ENCODE results near the gene HTD2. TPM values are rescaled to one million over a fixed set of nuclear protein-coding genes. Genes with fewer than 3 reads are reported as not detected.
A peak's percentile ranks its signal among the peaks of the same experiment; 100 is the strongest.

The HTD2 gene
- total and polyA plus RNA-seq, 9 of the 15 experiments (the other 6 are each of a cell fraction or from before 2014, with no cell fraction given), result 1.8 to 22.8 (median 9.6) TPM

DNA sequence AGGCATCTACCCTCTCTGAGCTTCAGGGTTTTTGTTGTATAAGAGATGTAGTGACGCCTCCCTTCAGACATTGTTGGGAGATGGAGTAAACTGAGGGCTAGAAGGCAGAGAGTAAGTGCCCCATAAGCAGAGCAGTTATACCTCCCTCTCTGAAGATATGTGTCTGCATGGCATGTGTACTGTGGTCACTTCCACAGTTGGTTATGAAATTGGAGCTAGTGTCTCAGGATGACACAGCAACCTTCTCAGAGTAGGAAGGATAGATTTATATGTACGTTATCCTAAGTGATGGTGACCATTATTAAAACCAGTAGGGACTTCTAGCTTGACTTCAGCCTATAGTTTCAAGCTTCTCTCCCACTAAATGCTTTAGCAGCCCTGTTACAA lies 44.3 kb downstream of the HTD2 start (continued):
- TF ChIP-seq, protein P1, sequence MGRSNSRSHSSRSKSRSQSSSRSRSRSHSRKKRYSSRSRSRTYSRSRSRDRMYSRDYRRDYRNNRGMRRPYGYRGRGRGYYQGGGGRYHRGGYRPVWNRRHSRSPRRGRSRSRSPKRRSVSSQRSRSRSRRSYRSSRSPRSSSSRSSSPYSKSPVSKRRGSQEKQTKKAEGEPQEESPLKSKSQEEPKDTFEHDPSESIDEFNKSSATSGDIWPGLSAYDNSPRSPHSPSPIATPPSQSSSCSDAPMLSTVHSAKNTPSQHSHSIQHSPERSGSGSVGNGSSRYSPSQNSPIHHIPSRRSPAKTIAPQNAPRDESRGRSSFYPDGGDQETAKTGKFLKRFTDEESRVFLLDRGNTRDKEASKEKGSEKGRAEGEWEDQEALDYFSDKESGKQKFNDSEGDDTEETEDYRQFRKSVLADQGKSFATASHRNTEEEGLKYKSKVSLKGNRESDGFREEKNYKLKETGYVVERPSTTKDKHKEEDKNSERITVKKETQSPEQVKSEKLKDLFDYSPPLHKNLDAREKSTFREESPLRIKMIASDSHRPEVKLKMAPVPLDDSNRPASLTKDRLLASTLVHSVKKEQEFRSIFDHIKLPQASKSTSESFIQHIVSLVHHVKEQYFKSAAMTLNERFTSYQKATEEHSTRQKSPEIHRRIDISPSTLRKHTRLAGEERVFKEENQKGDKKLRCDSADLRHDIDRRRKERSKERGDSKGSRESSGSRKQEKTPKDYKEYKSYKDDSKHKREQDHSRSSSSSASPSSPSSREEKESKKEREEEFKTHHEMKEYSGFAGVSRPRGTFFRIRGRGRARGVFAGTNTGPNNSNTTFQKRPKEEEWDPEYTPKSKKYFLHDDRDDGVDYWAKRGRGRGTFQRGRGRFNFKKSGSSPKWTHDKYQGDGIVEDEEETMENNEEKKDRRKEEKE (IDR thresholded peaks at IDR 0.05; ENCODE audit: borderline replicate concordance in 1 of 2, control insufficient read depth in 1 of 2, low read depth in 2 of 2, low read length in 1 of 2), result no peak
- peak; percentile 81 for TF ChIP-seq C11orf30 (IDR thresholded peaks at IDR 0.05; ENCODE audit: low read depth)
- no peak for TF ChIP-seq ESRRB (CRISPR knock-in tag; IDR thresholded peaks at IDR 0.05; ENCODE audit: borderline replicate concordance)
- no peak for TF ChIP-seq ATF1 (CRISPR knock-in tag; IDR thresholded peaks at IDR 0.05)
- no peak for TF ChIP-seq ATF1 (tag; IDR thresholded peaks at IDR 0.05)
- no peak for TF ChIP-seq RCOR1 (IDR thresholded peaks at IDR 0.05; ENCODE audit: borderline replicate concordance in 1 of 2, low read depth in 2 of 2, low read length in 2 of 2)
- TF ChIP-seq SRSF7 (optimal IDR thresholded peaks at IDR 0.05; ENCODE audit: low read depth, low read length), result no peak
- no peak for TF ChIP-seq TAF9B (IDR thresholded peaks at IDR 0.05; ENCODE audit: partially characterized antibody)
- TF ChIP-seq ZNF134 (CRISPR knock-in tag; conservative IDR thresholded peaks at IDR 0.05), result no peak
- no peak for TF ChIP-seq ZNF830 (CRISPR knock-in tag; IDR thresholded peaks at IDR 0.05)
- no peak for TF ChIP-seq KAT8 (IDR thresholded peaks at IDR 0.05; ENCODE audit: low read depth)
- TF ChIP-seq HCFC1 (IDR thresholded peaks at IDR 0.05; ENCODE audit: low read depth, low read length), result no peak
- TF ChIP-seq, protein P2, sequence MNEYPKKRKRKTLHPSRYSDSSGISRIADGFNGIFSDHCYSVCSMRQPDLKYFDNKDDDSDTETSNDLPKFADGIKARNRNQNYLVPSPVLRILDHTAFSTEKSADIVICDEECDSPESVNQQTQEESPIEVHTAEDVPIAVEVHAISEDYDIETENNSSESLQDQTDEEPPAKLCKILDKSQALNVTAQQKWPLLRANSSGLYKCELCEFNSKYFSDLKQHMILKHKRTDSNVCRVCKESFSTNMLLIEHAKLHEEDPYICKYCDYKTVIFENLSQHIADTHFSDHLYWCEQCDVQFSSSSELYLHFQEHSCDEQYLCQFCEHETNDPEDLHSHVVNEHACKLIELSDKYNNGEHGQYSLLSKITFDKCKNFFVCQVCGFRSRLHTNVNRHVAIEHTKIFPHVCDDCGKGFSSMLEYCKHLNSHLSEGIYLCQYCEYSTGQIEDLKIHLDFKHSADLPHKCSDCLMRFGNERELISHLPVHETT (CRISPR knock-in tag; conservative IDR thresholded peaks at IDR 0.05 in 1 of 2, IDR thresholded peaks at IDR 0.05 in 1 of 2), result no peak
- TF ChIP-seq HDAC1 (IDR thresholded peaks at IDR 0.05), result no peak
- TF ChIP-seq ZNF121 (CRISPR knock-in tag; conservative IDR thresholded peaks at IDR 0.05), result no peak
- no peak for TF ChIP-seq CBX5 (IDR thresholded peaks at IDR 0.05; ENCODE audit: borderline replicate concordance, low read depth)
- TF ChIP-seq TCF7L2 (IDR thresholded peaks at IDR 0.05; ENCODE audit: low read depth, low read length), result no peak
- TF ChIP-seq HDAC3 (IDR thresholded peaks at IDR 0.05; ENCODE audit: borderline replicate concordance, partially characterized antibody), result no peak
- peak; percentile 93 for TF ChIP-seq NFE2 (IDR thresholded peaks at IDR 0.05; ENCODE audit: low read depth)
- TF ChIP-seq POLR3G (IDR thresholded peaks at IDR 0.05; ENCODE audit: extremely low read depth, insufficient read length, insufficient replicate concordance), result no peak
- TF ChIP-seq, protein P3, sequence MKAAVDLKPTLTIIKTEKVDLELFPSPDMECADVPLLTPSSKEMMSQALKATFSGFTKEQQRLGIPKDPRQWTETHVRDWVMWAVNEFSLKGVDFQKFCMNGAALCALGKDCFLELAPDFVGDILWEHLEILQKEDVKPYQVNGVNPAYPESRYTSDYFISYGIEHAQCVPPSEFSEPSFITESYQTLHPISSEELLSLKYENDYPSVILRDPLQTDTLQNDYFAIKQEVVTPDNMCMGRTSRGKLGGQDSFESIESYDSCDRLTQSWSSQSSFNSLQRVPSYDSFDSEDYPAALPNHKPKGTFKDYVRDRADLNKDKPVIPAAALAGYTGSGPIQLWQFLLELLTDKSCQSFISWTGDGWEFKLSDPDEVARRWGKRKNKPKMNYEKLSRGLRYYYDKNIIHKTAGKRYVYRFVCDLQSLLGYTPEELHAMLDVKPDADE (conservative IDR thresholded peaks at IDR 0.05; ENCODE audit: control insufficient read depth, low read depth, low read length), result no peak
- TF ChIP-seq MEIS2 (IDR thresholded peaks at IDR 0.05; ENCODE audit: partially characterized antibody), result peak; percentile 44
- no peak for TF ChIP-seq ZNF224 (CRISPR knock-in tag; IDR thresholded peaks at IDR 0.05)
- TF ChIP-seq NFE2L1 (tag; IDR thresholded peaks at IDR 0.05; ENCODE audit: borderline replicate concordance, low read depth), result peak; percentile 49; the same call in 1 of the 2 replicates

Data from K562 (cell line).